Hematopoietic multipotent progenitor cell (in vitro differentiated cells): ENCODE results near the gene ABCB9. TPM values are rescaled to one million over a fixed set of nuclear protein-coding genes. Genes with fewer than 3 reads are reported as not detected.
"Not testable (repeated sequence)": the region's sequence is repeated elsewhere in the genome, so short reads cannot be mapped to it uniquely, and the experiment has no call there.

Experiments
- DNase-seq, 3 donors: peaks; one replicate each; pipeline ENCODE4 v3.0.0-alpha.2; 2011 to 2015; ENCODE audit warnings: low read depth in 2 of 3, low spot score in 2 of 3
- total RNA-seq: library from RNA; depleted of rRNA; stranded (reverse); fragments of >200 nt; gene quantifications from one replicate; pipeline ENCODE4 v1.2.3, GENCODE V29; 2012

ABCB9 gene
- total RNA-seq, 1 donor, result 9.2 TPM

DNA sequence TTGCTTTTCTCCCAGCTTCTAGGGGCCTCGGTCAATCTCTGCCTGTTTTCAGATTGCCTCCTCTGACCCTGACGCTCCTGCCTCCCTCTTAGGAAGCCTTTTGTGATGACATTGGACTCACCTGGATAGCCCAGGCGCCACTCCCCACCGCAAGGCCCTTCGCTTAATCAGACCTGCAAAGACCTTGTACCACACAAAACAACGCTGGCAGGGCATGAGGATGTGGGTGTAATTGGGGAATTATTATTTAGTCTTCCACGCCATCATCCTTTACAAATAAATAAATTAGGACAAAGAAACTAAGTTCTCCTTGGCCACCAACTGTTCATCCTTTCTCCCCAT, 62.6 kb downstream of the ABCB9 start:
- no peak for DNase-seq

DNA sequence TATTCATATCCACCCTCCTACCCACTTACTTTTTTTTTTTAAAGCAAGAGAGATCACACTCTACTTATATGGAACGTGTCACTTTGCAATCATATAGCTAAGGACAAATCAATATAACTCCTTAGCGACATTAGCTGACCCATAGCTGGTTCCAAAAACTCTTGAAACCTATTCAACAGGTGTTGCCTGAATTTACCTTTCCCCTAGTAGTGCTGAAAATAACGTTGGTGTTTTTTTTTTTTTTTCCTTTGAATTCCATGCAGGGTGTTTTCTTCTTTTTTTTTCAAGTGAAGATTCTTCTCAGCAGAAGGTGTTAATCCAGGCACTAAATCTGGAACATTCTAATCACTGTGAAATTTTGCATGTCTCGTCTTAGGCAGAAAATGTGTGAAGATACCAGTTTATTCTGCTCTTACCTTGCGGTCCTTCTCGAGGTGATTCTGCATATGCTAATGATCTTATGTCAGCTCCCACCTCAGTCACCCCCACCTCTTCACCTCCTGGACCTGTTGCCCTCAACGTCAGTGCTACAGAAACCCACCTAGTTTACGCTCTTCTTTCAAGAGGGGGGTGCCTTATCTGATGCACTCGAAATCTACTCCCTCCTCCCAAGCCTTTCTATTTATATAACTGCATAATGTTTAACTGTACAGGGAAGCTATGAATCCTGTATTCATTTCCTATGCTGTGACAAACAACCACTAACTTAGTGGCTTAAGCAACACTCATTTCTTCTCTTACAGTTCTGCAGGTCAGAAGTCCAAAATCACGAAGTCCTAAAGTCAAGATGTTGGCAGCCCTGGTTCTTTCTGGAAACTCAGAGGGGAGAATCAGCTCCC, 63.2 kb downstream of the ABCB9 start:
- no peak for DNase-seq

DNA sequence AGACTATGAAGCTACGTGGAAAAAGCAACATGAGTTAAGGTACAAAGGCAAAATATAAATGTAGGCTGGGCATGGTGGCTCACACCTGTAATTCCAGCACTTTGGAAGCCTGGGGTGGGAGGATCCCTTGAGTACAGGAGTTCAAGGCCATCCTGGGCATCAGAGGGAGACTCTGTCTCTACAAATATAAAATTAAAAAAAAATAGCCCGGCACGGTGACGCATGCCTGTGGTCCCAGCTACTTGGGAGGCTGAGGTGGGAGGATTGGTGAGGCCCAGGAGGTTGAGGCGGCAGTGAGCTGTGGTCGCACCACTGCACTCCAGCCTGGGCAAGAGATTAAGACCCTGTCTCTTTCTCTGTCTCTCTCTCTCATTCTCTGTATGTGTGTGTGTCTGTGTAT, 66.4 kb downstream of the ABCB9 start:
- no peak for DNase-seq

DNA sequence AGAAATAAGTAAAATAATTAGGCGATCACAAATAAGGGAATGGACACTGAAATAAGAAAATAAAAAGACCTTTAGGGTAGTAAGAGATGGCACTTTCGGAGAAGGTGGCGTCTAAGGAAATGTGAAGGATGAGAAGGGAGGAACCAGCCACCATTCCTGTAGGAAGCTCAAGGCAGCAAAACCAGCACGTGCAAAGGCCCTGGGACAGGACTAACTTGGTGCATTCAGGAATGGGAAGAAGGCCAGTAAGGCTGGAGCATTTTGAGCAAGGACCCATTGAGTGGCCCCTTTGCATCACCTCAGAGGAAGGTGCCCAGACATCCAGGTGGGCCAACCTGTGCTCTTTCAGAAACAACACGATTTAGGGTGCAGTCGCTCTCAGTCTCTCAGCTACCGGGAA, 69.6 kb downstream of the ABCB9 start:
- DNase-seq, result no peak

DNA sequence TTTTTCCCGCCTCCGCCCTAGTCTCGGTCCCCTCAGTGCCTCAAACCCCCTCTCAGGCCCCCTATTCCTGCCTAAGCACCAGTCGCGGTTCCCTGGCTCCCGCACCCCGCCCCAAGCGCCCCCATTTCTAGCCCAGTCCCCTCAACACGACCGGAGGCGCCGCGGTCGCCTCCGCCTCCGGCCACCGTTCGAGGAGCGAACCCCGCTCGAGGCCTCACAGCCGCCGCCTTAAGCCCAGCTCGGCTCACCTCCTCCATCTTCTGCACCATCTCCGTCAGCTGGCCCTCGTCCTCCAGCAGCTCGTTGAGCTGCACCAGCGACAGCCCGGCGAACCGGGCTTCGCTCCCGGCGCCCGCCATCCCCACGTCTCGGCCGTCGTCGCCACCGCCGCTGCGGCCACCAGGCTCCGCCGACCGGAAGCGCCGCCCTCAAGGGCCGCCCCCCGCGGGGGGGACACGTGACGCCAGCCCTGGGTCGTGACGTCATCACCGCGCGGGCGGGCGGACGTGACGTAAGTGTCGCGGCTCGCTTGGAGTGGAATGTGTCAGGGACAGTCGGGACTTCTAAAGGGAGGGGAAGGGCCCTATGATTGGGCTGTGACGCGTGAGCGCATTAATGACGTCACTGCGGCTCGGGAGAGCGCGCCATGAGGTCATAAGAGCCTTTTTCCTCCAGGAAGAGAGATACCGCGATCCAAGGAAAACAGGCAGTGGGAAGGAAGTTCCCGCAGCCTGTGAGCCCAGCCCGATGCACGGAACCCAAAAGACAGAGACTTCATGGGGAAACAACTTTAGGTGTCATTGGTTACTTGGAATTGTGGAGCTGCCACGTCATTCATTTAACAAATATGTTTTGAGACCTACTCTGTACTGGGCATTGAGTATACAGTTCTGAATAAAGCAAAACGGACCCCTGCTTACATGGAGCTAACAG, 70.3 kb downstream of the ABCB9 start, which contains the start of gene VPS37B:
VPS37B (minus strand) TSS at position 421 of the 933 bp plus-strand sequence; CDS start at position 359, 62 bp downstream.
- peak; percentile 90 to 92 (median 91) for DNase-seq

DNA sequence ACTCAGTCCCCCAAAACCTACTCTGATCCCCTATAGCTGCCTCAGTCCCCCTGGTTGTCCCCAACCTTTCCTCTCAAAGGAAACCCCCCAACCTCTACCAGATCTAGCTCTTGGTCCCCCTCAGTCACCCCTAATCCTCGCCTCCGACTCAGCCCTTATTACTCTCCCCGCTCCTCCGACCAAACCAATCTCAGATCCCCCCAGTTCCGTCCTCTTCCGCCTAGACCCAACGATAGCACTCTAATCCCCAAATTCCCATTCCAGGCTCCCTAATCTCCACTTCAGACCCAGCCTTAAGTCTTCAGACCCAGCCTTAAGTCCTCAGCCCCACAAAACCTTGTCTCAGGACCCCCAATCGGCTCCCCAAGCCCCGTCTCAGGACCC, 71.0 kb downstream of the ABCB9 start:
- no peak for DNase-seq

DNA sequence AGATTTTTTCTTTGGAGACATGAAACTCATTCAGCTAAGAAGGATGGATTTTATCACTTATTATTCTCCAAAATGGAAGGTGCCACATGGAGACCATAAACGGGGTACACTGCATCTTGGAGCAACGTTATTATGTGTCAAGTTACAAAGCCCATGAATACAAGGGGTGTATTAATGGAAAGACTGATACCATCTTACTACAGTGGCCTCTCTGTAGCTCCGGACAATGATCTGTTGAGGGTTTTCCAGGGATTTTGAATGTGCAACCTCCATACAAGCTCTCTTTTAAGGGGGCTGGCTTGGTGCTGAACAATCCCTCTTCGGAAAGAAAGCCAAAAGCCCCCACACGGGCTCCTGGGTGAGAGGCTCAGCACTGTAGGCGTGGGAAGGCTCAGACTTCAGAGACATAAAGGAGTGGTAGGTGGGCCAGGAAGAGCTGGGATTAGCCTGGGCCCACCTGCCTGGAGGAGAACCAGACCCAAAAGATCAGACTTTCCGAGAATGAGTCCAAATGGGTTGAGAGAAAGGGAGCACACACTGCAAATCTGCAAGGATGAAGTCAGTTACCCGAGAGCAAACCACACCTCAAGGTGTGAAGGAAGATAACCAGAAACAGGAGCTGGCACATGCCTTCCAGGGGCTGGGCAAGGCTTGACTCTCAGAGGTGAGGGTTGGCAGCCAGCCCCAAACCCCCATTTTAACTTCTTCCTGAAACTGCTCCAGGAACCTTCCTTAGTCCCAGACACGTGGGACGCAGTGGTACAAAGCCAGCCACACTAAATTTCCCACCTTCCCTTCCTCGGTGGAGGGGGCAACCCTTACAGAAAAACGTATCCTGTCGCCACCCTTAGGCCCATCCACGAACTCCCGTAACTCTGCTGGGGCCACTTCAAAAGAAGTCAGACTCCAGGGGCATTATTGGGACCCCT, 71.8 kb downstream of the ABCB9 start:
- DNase-seq, result peak in 2 of 3 donors; percentile 80 to 88

DNA sequence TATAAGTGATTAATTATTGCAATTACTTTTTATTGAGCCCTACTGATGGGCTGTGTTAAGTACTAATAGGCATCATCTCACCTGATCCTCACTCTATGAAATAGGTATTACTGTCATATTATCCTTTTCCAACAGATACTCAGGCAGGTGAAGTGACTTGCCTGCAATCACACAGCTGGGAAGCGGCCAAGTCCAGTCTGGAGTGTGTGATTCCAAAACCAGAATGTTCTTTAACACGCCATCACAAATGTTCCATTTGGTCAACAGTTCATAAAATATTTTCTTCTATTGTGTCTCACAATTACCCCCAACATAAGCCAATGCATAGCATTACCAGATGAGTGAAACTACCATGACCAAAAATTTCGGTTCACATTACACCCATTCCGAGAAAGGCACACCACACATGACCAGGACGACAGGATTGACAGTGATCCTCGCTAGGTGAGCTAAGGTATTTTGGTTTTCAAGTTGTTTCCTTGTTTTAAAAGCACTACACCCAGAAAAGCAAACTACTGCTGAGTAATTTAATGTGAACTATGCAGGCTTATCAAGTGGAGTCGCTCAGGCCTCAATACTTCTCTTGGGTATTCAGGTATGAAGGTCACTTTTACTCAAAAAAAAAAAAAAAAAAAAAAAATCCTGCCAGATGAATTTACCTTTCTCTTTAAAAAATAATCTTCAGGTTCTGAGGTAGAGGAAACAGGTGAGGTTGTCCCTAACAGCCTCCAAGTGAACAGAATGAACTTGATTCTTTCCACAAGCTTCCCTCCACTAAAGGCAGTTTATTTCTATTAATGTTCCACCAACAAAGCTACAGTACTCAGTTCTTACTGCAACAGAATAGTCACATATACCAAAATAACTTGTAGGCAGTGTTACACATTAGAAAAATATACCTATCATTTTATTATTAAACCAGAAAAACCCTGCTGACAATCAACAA, 72.8 kb downstream of the ABCB9 start:
- DNase-seq, result no peak

DNA sequence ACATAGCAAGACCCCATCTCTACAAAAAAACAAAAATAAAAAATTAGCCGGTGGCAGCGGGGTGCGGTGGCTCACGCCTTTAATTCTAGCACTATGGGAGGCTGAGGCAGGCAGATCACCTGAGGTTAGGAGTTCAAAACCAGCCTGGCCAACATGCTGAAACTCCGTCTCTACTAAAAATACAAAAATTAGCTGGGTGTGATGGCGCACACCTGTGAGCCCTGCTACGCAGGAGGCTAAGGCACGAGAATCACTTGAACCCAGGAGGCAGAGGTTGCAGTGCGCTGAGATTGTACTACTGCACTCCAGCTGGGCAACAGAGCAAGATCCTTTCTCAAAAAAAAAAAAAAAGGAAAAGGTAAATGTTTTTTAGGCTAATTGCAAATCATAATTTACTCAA, 73.5 kb downstream of the ABCB9 start:
- DNase-seq, result not testable (repeated sequence)

DNA sequence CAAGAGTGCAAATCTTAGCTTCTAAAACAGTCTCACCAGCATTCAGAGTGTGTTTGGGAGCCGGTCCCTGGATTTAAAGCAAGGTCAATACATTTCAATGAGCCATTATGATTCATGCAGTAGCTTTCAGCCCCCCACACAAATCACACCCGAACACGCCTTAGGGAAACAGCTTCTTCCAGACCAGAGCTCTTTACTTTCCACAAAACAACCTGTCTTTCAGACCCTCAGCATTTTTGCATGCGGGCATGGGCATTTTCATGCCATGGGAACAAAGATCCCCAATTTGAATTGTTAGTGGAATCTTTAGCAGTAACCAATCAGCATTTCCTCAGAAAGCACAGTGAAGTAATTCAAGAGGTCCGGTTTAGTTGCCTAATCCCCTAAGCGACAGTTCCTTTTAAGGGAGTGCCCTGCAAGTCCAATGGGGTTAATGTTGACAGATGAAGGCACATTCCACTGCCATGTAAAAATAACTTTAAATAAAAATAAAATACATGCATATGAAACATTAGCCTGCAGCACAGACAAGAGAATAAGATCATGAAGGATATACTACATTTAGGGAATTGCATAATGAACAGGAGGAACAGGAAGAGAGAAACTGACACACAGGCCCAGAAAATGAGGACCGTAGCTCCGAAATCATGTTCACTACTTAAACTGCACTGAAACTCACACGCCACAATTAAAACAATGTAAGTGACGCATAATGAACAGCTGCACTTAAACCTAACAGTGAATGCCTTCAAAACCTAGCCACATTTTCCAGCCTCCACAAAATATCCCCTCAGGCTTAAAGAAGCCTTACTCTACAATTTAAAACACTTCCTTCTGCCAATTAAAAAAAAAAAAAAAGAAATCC, 74.4 kb downstream of the ABCB9 start:
- DNase-seq, result no peak

DNA sequence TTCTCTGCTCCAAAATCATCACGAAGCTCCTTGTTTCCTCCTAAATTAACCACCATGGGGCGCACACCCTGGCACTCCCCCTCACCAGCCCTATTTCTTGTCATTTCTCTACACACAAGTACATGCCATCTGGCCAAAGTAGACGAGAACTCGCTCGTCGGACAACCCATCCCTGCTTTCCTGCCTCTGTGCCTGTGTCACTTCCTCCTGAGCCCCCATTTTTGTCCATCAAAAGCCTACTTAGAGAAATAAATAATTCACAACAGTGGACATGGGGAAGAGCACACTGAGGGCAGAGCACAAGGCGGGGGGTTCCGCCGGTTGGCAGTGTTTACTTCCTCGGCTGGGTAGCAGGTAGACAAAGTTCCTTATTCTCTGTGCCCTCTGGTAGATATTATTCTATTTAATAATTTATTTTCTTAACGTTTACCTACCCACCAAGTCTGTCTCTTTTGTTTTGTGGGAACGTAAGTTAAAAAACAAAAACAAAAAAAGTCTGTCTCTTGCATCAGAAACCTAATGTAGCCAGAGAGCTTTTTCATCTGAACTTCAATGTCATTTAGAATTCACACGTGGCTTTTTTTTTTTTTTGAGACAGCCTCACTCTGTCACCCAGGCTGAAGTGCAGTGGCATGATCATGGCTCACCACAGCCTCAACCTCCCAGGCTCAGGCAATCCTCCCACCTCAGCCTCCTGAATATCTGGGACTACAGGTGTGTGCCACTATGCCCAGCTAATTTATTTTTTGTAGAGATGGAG, 76.3 kb downstream of the ABCB9 start:
- peak in 2 of 3 donors; percentile 56 to 60 for DNase-seq

DNA sequence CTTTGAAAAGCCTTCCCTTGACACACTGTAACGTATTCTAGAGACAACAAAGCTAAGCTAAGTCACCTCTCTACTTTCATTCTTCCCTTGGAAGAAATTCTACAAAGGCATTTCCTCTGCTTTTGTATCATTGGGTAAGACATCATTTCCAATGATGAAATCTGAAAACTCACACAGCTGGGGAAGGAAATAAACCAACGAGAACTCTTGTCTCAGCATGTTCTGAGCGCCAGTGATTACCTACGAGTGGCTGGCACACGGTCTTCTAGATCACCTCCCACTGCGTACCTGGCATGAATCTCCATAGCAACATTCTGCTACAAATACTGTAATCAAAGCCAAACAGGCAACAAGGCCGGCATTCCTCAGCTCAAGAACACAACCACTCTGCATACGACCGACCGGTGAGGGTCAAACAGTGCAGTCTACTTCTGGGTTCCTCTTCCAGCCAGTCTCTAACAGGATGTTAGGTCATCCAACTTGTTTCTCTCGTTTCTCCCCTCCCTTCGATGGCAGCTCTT, 78.0 kb downstream of the ABCB9 start:
- DNase-seq, result peak; percentile 61 to 86 (median 68)

DNA sequence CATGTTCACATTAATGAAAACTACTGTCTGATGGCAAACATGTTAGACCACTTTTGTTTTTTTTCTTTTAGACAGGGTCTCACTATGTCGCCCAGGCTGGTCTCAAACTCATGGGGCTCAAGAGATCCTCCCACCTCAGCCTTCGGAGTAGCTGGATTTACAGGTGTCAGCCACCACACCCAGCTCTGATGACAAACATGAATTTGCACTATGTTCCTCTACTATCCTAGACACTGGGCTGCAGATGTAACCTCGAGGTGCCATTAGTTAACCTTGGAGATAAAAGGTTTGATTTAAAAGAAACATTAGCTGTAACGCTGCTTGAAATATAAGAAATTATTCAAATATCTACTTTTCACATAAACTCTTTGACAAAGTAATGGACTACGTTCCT, 78.4 kb downstream of the ABCB9 start:
- no peak for DNase-seq

DNA sequence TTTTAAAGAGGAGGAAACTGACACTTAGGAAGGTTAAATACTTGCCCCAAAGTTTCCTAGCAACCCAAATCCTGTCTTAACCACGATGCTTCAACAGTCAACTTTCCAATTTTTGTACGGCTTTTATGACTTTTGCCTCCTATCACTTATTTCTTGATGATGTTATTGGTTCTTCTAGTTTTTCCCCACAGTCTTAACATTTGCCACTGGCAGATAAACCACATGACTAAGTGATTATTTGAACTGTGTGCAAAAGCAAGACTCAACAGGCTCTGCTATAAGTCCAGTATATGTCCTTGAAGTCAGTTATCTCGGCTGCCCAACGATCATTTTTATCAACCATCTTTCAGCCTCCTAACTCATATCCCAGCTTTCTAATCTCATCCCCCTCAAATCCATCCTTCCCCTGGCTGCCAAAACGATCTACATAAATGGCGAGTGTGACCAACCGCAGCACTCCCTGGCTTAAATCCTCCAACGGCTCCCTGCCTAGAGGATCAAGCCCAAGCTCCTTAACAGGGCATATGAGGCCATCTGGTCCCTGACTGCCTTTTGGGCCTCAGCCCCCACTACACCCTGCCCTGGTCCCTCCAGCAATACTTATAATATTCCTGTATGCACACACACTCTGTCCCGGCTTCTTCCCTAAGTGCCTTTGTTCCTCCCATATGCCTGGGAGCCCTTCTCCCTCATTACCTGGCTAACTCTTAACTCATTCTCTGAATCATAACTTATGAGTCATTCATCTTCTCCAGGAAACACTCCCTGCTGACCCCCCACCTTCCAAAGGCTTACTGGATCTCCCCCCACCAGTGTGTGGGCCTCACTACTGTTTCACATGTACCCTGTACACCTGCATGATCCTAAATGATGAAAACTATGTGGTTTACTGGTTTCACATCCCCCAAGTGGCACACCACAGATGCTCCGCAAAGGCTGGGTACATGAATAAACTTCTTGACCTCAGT, 79.1 kb downstream of the ABCB9 start:
- peak in 1 of 3 donors; percentile 66 for DNase-seq

DNA sequence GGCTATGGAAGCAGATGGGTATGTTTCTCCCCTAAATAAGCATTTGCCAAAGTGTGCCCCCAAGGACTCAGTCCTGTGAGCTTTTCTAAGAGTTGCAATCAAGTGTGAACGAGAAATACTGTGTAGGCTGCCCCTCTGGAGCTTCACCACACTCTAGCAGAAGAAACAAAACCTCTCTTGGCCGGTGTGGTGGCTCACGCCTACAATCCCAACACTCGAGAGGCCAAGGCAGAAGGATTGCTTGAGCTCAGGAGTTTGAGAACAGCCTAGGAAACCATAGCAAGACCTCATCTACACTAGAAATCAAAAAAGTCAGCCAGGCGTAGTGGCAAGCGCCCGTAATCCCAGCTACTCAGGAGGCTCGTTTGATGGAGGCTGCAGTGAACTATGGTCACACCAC, 80.1 kb downstream of the ABCB9 start:
- no peak for DNase-seq

DNA sequence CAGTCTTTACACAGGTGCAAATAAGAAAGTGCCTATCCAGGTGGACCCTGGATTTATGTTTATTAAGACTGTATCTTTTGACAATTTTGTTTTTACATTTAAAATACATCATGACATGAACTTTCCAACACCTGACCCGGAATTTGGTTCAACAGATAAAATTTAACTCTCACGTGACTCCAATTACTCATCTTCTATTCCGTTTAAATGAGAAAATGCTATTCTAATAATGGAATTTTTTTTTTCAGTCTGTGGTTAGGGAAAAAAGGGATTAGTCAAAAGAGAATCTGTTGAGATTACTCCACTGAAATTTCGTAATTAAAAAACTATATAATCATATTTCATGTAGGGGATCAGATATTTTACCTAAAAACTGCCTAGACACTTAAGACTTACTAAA, 81.4 kb downstream of the ABCB9 start:
- DNase-seq, result no peak
